Measurements from ENCODE around the gene OSBPL9. TPM values are rescaled to one million over a fixed set of nuclear protein-coding genes. Genes with fewer than 3 reads are reported as not detected.

The OSBPL9 gene
- total RNA-seq, 5 donors from 2014 or later (not counting 1 experiment from before 2014, with no cell fraction given): 39.8 to 50.7 (median 43.4) TPM

GRCh38 chr1:51630393-51630792 lies 13.5 kb downstream of the OSBPL9 start:
- Histone ChIP-seq H3K4me1 (ENCODE audit: control insufficient read depth in 1 of 2, extremely low read depth in 1 of 2, insufficient read depth in 2 of 2, low read length in 2 of 2) (peaks cover 0 to 2% of the 10 kb centered on the region in 2 experiments), H3K4me3 (ENCODE audit: control insufficient read depth in 1 of 2, extremely low read depth in 1 of 2, low read length in 1 of 2) (no peak overlapping the region), H3K27ac (ENCODE audit: low read length) (no peak overlapping the region), H3K9me3 (no peaks in the 10 kb centered on the region), H3K27me3 (replicated peaks in 1 of 2; ENCODE audit: control insufficient read depth in 2 of 2, extremely low read depth in 1 of 2, insufficient read depth in 2 of 2, low read length in 1 of 2) (no peaks in the 10 kb centered on the region), H3K36me3 (ENCODE audit: control insufficient read depth in 2 of 2, extremely low read depth in 1 of 2, insufficient read depth in 1 of 2, low read length in 1 of 2) (no peaks in the 10 kb centered on the region)
- Mint-ChIP-seq H3K27ac (no peak overlapping the region), H3K4me1 (peaks cover 43 to 51% (median 46%) of the 10 kb centered on the region in 3 donors), H3K4me3 (no peak overlapping the region), H3K9me3 (no peaks in the 10 kb centered on the region), H3K27me3 (no peaks in the 10 kb centered on the region), H3K36me3 (peaks cover 28% of the 10 kb centered on the region)
- no CpG with 5 or more reads among the region's 3 CpGs for WGBS (ENCODE audit: insufficient coverage)
- POLR2A ChIA-PET: interaction anchor here in 1 of 2 donors (0.6 kb wide), 2 partner anchors 12 to 261 kb away, joined by 3 read pairs; no protein-coding TSS in a partner anchor
- DNase-seq: no peak
- ATAC-seq (replicated peaks in 1 of 4): no peak
- CTCF ChIA-PET: interaction anchor here in 1 of 2 donors (0.9 kb wide), 1 partner anchor 138 kb away, joined by 3 read pairs; no protein-coding TSS in a partner anchor

- H3K9me3 ChIP-seq: no peaks in the 10 kb centered on the region
- Mint-ChIP-seq H3K4me3 (no peak overlapping the region), H3K27me3 (no peaks in the 10 kb centered on the region), H3K9me3 (no peaks in the 10 kb centered on the region), H3K4me1 (peaks cover 46 to 50% (median 46%) of the 10 kb centered on the region in 3 donors), H3K27ac (no peak overlapping the region), H3K36me3 (peaks cover 28% of the 10 kb centered on the region)
- no peak overlapping the region for H3K27ac ChIP-seq (ENCODE audit: low read length)
- CTCF ChIA-PET: interaction anchor here in 1 of 2 donors (0.9 kb wide), 1 partner anchor 138 kb away, joined by 3 read pairs; no protein-coding TSS in a partner anchor
- H3K36me3 ChIP-seq (ENCODE audit: control insufficient read depth in 2 of 2, extremely low read depth in 1 of 2, insufficient read depth in 1 of 2, low read length in 1 of 2): no peaks in the 10 kb centered on the region
- H3K4me3 ChIP-seq (ENCODE audit: control insufficient read depth in 1 of 2, extremely low read depth in 1 of 2, low read length in 1 of 2): no peak overlapping the region
- peaks cover 0 to 2% of the 10 kb centered on the region in 2 experiments for H3K4me1 ChIP-seq (ENCODE audit: control insufficient read depth in 1 of 2, extremely low read depth in 1 of 2, insufficient read depth in 2 of 2, low read length in 2 of 2)
- ATAC-seq (replicated peaks in 1 of 4): no peak
- no peak for DNase-seq
- WGBS (ENCODE audit: insufficient coverage): 100% methylated on average over 3 of the region's 3 CpGs
- no peaks in the 10 kb centered on the region for H3K27me3 ChIP-seq (replicated peaks in 1 of 2; ENCODE audit: control insufficient read depth in 2 of 2, extremely low read depth in 1 of 2, insufficient read depth in 2 of 2, low read length in 1 of 2)
- POLR2A ChIA-PET: interaction anchor here in 1 of 2 donors (0.6 kb wide), 1 partner anchor 262 kb away, joined by 3 read pairs; no protein-coding TSS in a partner anchor
Observed at GRCh38 chr1:51630922-51631321, 14.0 kb downstream of the OSBPL9 start.

GRCh38 chr1:51631747-51632146 lies 14.9 kb downstream of the OSBPL9 start:
- Histone ChIP-seq H3K27me3 (replicated peaks in 1 of 2; ENCODE audit: control insufficient read depth in 2 of 2, extremely low read depth in 1 of 2, insufficient read depth in 2 of 2, low read length in 1 of 2) (no peaks in the 10 kb centered on the region), H3K4me3 (ENCODE audit: control insufficient read depth in 1 of 2, extremely low read depth in 1 of 2, low read length in 1 of 2) (no peak overlapping the region), H3K36me3 (ENCODE audit: control insufficient read depth in 2 of 2, extremely low read depth in 1 of 2, insufficient read depth in 1 of 2, low read length in 1 of 2) (no peaks in the 10 kb centered on the region), H3K4me1 (ENCODE audit: control insufficient read depth in 1 of 2, extremely low read depth in 1 of 2, insufficient read depth in 2 of 2, low read length in 2 of 2) (peaks cover 0 to 2% of the 10 kb centered on the region in 2 experiments), H3K27ac (ENCODE audit: low read length) (no peak overlapping the region), H3K9me3 (no peaks in the 10 kb centered on the region)
- ChIA-PET CTCF (no interaction called here), POLR2A (no interaction called here)
- Mint-ChIP-seq H3K4me3 (no peak overlapping the region), H3K9me3 (no peaks in the 10 kb centered on the region), H3K27ac (no peak overlapping the region), H3K36me3 (peaks cover 26% of the 10 kb centered on the region), H3K4me1 (peaks cover 41 to 42% (median 42%) of the 10 kb centered on the region in 3 donors), H3K27me3 (no peaks in the 10 kb centered on the region)
- no CpG with 5 or more reads among the region's 1 CpG for WGBS (ENCODE audit: insufficient coverage)
- ATAC-seq (replicated peaks in 1 of 4): no peak
- no peak for DNase-seq

GRCh38 chr1:51634618-51635017 lies 17.7 kb downstream of the OSBPL9 start:
- Histone ChIP-seq H3K27ac (ENCODE audit: low read length) (no peak overlapping the region), H3K4me3 (ENCODE audit: control insufficient read depth in 1 of 2, extremely low read depth in 1 of 2, low read length in 1 of 2) (no peak overlapping the region), H3K4me1 (ENCODE audit: control insufficient read depth in 1 of 2, extremely low read depth in 1 of 2, insufficient read depth in 2 of 2, low read length in 2 of 2) (peaks cover 0 to 2% of the 10 kb centered on the region in 2 experiments), H3K36me3 (ENCODE audit: control insufficient read depth in 2 of 2, extremely low read depth in 1 of 2, insufficient read depth in 1 of 2, low read length in 1 of 2) (no peaks in the 10 kb centered on the region), H3K27me3 (replicated peaks in 1 of 2; ENCODE audit: control insufficient read depth in 2 of 2, extremely low read depth in 1 of 2, insufficient read depth in 2 of 2, low read length in 1 of 2) (no peaks in the 10 kb centered on the region), H3K9me3 (no peaks in the 10 kb centered on the region)
- CTCF ChIA-PET: no interaction called here
- H3K27ac Mint-ChIP-seq: no peak overlapping the region
- ATAC-seq (replicated peaks in 1 of 4): no peak
- DNase-seq: no peak
- no peak overlapping the region for H3K4me3 Mint-ChIP-seq
- WGBS (ENCODE audit: insufficient coverage): 91% methylated on average over 4 of the region's 7 CpGs
- no peaks in the 10 kb centered on the region for H3K9me3 Mint-ChIP-seq
- POLR2A ChIA-PET: no interaction called here
- H3K27me3 Mint-ChIP-seq: no peaks in the 10 kb centered on the region
- peaks cover 21 to 29% (median 27%) of the 10 kb centered on the region in 3 donors for H3K4me1 Mint-ChIP-seq
- peaks cover 24% of the 10 kb centered on the region for H3K36me3 Mint-ChIP-seq

DNA sequence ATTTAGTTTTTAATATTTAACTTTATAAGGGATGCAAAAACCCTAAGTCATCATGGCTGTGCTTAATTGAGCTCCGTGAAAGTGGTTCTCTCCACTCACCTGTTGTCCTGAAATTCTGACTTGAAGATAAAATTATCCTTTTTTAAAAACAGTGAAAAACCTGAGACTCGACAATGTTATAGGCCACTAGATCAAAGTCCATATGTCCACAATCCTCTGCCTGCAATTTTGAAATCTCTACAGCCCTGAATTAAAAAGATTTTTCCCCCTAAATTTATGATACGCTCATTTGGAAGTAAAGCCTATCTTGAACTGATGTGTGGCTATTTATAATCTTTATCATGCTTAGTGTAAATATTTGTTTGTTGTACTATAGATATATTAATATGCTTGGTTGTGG lies 18.7 kb downstream of the OSBPL9 start:
- Mint-ChIP-seq H3K36me3 (peaks cover 24% of the 10 kb centered on the region), H3K9me3 (no peaks in the 10 kb centered on the region), H3K27me3 (no peaks in the 10 kb centered on the region), H3K4me1 (peaks cover 13 to 26% (median 23%) of the 10 kb centered on the region in 3 donors), H3K27ac (no peak overlapping the region), H3K4me3 (no peak overlapping the region)
- 100% methylated on average over 1 of the region's 3 CpGs for WGBS (ENCODE audit: insufficient coverage)
- H3K27ac ChIP-seq (ENCODE audit: low read length): no peak overlapping the region
- POLR2A ChIA-PET: interaction anchor here in 1 of 2 donors (0.6 kb wide), 1 partner anchor 336 kb away, joined by 7 read pairs; no protein-coding TSS in a partner anchor
- no peaks in the 10 kb centered on the region for H3K36me3 ChIP-seq (ENCODE audit: control insufficient read depth in 2 of 2, extremely low read depth in 1 of 2, insufficient read depth in 1 of 2, low read length in 1 of 2)
- ATAC-seq (replicated peaks in 1 of 4): no peak
- peaks cover 0 to 2% of the 10 kb centered on the region in 2 experiments for H3K4me1 ChIP-seq (ENCODE audit: control insufficient read depth in 1 of 2, extremely low read depth in 1 of 2, insufficient read depth in 2 of 2, low read length in 2 of 2)
- no peaks in the 10 kb centered on the region for H3K27me3 ChIP-seq (replicated peaks in 1 of 2; ENCODE audit: control insufficient read depth in 2 of 2, extremely low read depth in 1 of 2, insufficient read depth in 2 of 2, low read length in 1 of 2)
- no peak overlapping the region for H3K4me3 ChIP-seq (ENCODE audit: control insufficient read depth in 1 of 2, extremely low read depth in 1 of 2, low read length in 1 of 2)
- H3K9me3 ChIP-seq: no peaks in the 10 kb centered on the region
- CTCF ChIA-PET: no interaction called here
- DNase-seq: no peak

GRCh38 chr1:51636191-51636590 lies 19.3 kb downstream of the OSBPL9 start:
- no peaks in the 10 kb centered on the region for H3K4me1 ChIP-seq (ENCODE audit: control insufficient read depth in 1 of 2, extremely low read depth in 1 of 2, insufficient read depth in 2 of 2, low read length in 2 of 2)
- ATAC-seq (replicated peaks in 1 of 4): no peak
- H3K4me3 ChIP-seq (ENCODE audit: control insufficient read depth in 1 of 2, extremely low read depth in 1 of 2, low read length in 1 of 2): no peak overlapping the region
- no CpG with 5 or more reads among the region's 2 CpGs for WGBS (ENCODE audit: insufficient coverage)
- H3K9me3 Mint-ChIP-seq: no peaks in the 10 kb centered on the region
- no peak overlapping the region for H3K27ac Mint-ChIP-seq
- H3K4me1 Mint-ChIP-seq: peaks cover 13 to 23% (median 22%) of the 10 kb centered on the region in 3 donors
- H3K9me3 ChIP-seq: no peaks in the 10 kb centered on the region
- no peak for DNase-seq
- H3K36me3 Mint-ChIP-seq: peaks cover 23% of the 10 kb centered on the region
- no peak overlapping the region for H3K4me3 Mint-ChIP-seq
- no peak overlapping the region for H3K27ac ChIP-seq (ENCODE audit: low read length)
- CTCF ChIA-PET: no interaction called here
- no peaks in the 10 kb centered on the region for H3K27me3 Mint-ChIP-seq
- no peaks in the 10 kb centered on the region for H3K36me3 ChIP-seq (ENCODE audit: control insufficient read depth in 2 of 2, extremely low read depth in 1 of 2, insufficient read depth in 1 of 2, low read length in 1 of 2)
- no peaks in the 10 kb centered on the region for H3K27me3 ChIP-seq (replicated peaks in 1 of 2; ENCODE audit: control insufficient read depth in 2 of 2, extremely low read depth in 1 of 2, insufficient read depth in 2 of 2, low read length in 1 of 2)
- POLR2A ChIA-PET: interaction anchor here in 1 of 2 donors (0.6 kb wide), 1 partner anchor 335 kb away, joined by 7 read pairs; no protein-coding TSS in a partner anchor
